Fibroblast of gingiva (primary cell): Measurements from ENCODE around the gene MT1A.

Experiments
- DNase-seq: peaks from one replicate; pipeline ENCODE4 v3.0.0-alpha.2; 2011; ENCODE audit warnings: low read depth

Gene MT1A

GRCh38 chr16:56631832-56632155, 6.7 kb upstream of the MT1A start:
- no peak for DNase-seq

- DNase-seq = peak; percentile 56
Measured at GRCh38 chr16:56632156-56632847, 6.2 kb upstream of the MT1A start, which contains the start of gene MT1M. TSS of gene MT1M (plus strand) at chr16:56632659. CDS start at chr16:56632732, 73 bp downstream.

- no peak for DNase-seq
Measured at GRCh38 chr16:56632848-56633365, 5.6 kb upstream of the MT1A start.

- no peak for DNase-seq
Measured at GRCh38 chr16:56633535-56633934, 4.9 kb upstream of the MT1A start.

- no peak for DNase-seq
Measured at GRCh38 chr16:56634715-56635440, 3.6 kb upstream of the MT1A start.

- DNase-seq = no peak
Measured at GRCh38 chr16:56635441-56635967, 3.0 kb upstream of the MT1A start.

- no peak for DNase-seq
Measured at GRCh38 chr16:56636616-56637413, 1.7 kb upstream of the MT1A start.

GRCh38 chr16:56639045-56639444, 579 bp downstream of the MT1A start:
- no peak for DNase-seq

GRCh38 chr16:56640076-56640475, 1.6 kb downstream of the MT1A start:
- DNase-seq = no peak

GRCh38 chr16:56641166-56641565, 2.7 kb downstream of the MT1A start:
- DNase-seq = no peak

- DNase-seq = peak; percentile 50
Measured at GRCh38 chr16:56643080-56643778, 4.8 kb downstream of the MT1A start.

- no peak for DNase-seq
Measured at GRCh38 chr16:56643833-56644232, 5.4 kb downstream of the MT1A start.

GRCh38 chr16:56645311-56645710, 6.8 kb downstream of the MT1A start:
- no peak for DNase-seq

- no peak for DNase-seq
Measured at GRCh38 chr16:56645838-56646237, 7.4 kb downstream of the MT1A start.

- no peak for DNase-seq
Measured at GRCh38 chr16:56647641-56648431, 9.4 kb downstream of the MT1A start.

GRCh38 chr16:56649271-56649670, 10.8 kb downstream of the MT1A start:
- DNase-seq = no peak

GRCh38 chr16:56649820-56650219, 11.4 kb downstream of the MT1A start:
- DNase-seq = no peak

- DNase-seq = no peak
Measured at GRCh38 chr16:56651586-56651985, 13.1 kb downstream of the MT1A start, which contains the start of gene MT1B. TSS of gene MT1B (plus strand) at chr16:56651886. CDS start at chr16:56651954, 68 bp downstream.

GRCh38 chr16:56652600-56652999, 14.1 kb downstream of the MT1A start:
- DNase-seq = no peak

GRCh38 chr16:56653218-56653617, 14.8 kb downstream of the MT1A start:
- DNase-seq = no peak
